HG03060 (cell line): ENCODE measurements around the gene HOXC6.

Experiments used
- ATAC-seq: cut with Tn5 transposase; IDR thresholded peaks from one replicate; pipeline ENCODE4 v1.9.1; 2021; ENCODE audit warnings: low read depth, moderate number of reproducible peaks; ENCODE audit not compliant: unreplicated experiment

Gene HOXC6

DNA sequence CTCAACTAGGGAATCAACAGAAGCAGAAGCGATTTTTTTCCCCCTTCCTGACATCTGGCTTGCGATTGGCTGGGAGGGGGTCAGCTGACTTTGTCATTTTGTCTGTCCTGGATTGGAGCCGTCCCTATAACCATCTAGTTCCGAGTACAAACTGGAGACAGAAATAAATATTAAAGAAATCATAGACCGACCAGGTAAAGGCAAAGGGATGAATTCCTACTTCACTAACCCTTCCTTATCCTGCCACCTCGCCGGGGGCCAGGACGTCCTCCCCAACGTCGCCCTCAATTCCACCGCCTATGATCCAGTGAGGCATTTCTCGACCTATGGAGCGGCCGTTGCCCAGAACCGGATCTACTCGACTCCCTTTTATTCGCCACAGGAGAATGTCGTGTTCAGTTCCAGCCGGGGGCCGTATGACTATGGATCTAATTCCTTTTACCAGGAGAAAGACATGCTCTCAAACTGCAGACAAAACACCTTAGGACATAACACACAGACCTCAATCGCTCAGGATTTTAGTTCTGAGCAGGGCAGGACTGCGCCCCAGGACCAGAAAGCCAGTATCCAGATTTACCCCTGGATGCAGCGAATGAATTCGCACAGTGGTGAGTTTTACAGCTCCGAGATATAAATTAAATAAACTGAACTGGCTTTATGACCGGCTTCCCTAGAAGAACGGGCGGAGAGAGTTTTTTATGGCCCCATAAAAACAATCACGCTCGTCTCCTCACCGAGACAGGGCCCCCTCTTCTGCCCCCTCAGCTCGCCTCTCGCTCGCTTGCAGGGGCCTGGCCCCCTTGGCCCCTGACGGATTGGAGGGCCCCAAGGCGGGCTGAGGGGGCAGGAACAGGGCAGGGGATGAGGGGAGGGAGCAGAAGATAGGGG lies at the start of gene HOXC6:
HOXC6 (plus strand) TSS at position 127 of the 888 bp plus-strand sequence; CDS start at position 209, 82 bp downstream.
- ATAC-seq = no peak

DNA sequence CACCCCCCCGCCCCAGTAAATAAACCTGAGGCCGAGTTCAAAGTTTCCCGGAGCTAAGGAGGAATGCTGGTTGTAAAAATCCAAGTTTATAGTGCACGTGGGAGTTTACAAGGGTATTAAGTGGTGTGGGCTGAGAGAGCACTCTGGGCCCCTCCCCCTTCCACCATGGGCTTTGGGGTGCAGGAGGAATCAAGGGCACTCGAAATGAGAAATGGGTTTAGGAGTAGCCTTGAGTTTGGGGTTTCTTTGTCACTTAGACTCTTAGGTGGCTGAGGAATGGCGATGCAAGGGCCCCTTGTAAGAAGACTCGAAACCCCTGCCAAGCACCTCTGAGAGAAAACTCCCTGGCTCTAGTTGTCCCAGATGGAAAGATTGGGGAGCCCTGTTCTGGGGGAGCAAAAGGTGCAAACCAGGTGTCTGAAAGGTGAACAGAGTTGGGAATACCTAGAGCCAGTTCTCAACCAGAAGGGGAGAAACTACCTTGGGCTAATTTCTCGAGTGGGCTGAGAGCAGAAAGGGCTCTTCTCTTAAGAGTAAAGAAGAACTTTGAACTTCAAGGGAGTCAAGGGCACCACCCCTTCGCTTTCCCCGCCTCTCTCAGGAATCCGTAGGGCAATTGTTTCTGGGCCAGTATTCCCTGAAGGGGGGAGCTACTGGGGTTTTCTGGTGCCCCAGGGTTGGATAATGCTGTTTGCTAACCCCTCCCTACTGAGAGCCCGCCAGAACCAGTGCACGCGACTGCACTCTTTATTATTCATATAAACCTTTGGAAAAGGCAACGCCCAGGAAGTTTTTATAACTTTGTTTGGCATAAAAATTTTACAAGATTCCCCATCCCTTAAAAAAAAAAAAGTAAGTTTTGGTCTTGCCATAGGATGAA lies 49.5 kb upstream of the HOXC6 start:
- no peak for ATAC-seq

DNA sequence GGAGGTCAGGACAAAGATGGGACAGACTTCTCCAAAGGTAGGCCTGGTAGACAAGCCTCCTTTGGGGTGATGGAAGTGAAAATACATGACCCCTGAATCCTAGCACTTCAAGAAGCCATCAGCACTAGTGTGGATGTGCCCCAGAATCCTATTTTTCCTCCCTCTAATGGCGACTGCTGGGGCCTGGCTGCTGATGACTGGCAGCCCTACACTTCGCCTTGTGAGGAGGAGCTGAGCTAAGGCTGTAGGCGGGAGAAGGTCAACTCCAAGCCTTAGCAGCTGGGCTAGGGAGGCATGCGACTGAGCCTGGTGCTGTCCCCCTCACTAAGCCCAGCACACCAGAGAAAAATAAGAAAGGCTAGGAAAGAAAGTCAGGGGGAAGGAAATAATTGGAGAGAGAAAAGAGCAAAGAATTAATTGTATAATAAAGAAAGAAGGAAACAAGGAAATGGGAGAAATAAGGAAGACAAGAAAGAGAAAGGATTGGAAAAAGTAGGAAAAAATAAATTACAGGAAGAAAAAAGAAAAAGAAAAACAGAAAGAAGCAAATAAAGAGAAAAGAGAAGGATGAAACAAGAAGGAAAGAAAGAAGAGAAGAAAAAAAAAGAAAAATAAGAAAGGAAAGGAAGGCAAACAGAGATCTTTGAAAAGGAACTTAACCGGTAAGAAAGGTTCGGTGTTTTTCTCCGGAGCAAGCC lies 48.0 kb upstream of the HOXC6 start:
- ATAC-seq = no peak

DNA sequence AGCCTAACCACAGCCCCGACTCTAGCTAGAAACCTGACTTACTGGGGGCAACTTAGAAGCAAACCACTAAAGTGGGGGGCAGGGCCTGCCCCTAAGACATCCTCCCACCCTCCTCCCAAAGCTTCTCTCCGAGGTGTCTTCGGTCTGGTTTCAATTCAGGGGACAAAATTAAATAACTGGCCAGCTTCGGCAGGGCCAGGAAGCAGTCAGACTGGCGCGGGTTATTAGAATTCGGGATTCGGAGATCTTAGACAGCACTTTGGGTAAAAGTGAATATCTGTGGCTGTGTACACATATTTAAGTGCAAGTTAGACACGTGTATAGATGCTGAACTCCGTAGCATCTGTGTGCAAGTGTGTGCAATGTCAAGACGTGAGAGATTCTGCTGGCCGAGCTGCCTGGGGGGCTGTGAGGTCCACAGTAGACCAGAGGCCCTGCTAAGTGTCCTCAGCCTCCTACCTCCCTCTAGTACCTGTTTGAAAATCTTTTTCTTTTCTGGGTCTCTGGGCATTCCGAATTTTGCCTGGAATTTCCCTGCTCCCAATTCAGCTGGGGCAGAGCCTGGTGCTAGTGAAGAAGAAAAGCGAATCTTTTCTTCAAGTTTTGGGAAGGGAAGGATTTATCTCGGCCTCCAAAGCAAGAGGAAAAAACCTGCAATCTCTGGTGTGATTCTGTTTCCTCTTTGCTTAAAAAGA lies 47.3 kb upstream of the HOXC6 start:
- no peak for ATAC-seq

- no peak for ATAC-seq
Observed at GRCh38 chr12:53981634-53982565, 46.3 kb upstream of the HOXC6 start.

DNA sequence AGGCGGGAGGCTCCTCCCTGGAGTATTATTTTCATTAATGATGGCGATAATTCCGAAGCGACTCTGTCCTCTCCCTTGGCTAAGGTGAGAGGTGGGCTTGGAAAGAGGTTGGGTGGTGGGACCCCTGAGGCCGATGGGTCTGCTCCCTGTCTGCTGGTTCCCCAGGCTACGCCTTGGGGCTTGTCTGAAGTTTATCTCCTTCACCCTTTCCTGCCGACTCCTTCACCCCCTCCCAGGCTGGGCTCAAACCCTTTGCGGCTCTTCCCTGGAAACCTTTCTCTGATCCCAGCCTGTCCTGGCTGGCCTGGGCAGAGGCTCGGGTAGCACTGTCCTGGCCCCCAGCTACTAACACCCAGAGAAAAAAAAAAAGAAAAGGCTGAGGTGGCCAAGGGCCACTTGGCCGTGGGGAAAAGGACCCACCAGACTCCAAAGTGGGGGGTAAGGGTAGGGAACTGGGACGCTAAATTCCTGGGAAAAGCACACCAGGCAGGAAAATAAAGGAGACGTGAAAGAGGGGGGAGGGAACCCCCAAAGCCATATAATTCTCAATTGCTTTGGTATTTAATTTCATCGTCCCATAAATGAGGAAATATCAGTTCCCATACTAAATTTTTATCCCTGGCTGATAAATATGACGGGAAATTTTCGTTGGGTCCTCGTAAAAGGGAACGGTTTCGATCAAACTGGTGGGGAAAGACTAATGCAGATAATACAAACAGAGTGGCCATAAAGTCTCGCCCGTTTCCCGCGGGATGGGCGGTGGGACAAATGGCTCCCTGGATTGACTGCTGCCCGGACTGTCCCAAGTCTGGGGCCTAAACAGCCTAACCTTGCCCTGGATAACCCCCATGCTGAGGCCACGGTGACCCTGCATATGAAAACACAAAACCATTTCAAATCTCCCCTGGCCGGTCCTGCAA lies 45.3 kb upstream of the HOXC6 start:
- ATAC-seq = no peak

GRCh38 chr12:53983568-53983949 lies 44.7 kb upstream of the HOXC6 start:
- ATAC-seq = no peak

GRCh38 chr12:53983950-53984572 lies 44.2 kb upstream of the HOXC6 start:
- ATAC-seq = no peak

GRCh38 chr12:53984901-53985691 lies 43.1 kb upstream of the HOXC6 start, which contains the start of gene HOXC10:
Gene HOXC10, plus strand, starts transcription at chr12:53985146. Its CDS starts 114 bp downstream, at chr12:53985260.
- ATAC-seq = no peak

DNA sequence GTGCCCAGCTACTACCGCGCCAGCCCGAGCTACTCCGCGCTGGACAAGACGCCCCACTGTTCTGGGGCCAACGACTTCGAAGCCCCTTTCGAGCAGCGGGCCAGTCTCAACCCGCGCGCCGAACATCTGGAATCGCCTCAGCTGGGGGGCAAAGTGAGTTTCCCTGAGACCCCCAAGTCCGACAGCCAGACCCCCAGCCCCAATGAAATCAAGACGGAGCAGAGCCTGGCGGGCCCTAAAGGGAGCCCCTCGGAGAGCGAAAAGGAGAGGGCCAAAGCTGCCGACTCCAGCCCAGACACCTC lies 42.6 kb upstream of the HOXC6 start:
- ATAC-seq = no peak

- ATAC-seq = no peak
Observed at GRCh38 chr12:53985994-53986685, 42.1 kb upstream of the HOXC6 start.

DNA sequence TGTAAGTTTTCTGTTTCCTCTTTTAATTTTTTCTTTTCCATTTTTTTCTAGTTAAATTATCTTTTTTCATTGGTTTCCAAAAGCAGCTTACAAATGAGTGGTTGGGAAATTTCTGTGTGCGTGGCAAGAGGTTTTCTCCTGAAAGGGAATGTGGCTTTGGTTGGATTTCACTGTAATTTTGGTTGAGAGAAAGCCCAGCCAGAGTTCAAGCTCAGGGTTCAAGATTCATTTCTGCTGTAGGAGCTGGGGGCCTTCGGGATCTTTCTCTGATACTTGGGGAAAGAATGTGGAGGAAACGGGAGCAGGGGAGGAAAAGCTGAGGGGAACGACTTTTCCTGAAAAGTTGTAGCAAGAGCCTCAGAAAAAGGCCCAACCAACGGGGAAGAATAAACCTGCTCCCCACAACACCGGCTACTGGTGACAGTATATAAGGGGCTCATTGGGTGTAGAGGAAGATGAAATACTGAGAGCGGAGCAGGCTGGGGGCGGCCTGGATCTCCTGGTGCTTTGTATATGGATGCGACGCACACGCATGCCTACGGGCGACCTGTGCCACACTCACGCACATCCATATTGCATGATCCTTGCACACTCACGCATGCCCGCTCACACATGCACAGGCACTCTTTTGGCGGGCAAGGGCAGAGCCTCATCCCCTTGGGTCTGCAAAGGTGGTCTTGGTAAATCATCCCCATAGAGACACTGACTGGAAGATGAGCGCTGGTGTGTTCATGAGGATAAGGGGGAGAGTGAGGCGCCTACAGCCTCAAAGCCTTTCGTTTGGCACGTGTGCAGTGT lies 41.4 kb upstream of the HOXC6 start:
- ATAC-seq = no peak

GRCh38 chr12:53987787-53988230 lies 40.4 kb upstream of the HOXC6 start:
- no peak for ATAC-seq

DNA sequence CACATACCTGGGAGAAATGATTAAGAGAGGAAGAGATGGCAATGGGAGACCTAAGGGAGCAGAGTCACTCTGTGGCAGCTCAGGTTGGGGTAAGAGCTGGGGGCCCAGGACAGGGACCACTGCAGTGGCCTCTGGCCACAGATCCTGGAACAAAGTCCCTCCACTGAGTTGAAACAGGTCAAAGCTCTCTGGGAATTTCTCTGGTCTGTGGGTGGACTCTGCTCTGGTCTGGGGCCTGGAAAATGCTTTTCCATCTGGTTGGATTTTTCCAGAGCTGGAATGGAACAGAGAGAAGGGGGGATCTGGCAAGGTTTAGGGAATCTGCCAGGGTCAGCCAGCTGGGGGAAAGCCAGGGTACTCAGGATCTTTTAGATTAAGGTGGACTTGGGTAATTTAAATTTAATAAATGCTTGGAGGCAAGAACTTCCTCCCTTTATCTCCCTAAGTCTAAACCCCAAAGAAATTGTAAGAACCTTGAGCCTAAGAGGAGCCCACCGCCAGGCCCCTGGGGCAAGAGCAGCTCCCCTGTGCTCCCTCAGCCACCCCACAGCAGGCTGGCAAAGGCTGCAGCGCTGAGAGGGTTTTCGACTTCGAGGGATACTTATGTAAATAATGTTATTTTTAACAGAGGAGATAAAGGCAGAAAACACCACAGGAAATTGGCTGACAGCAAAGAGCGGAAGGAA lies 39.6 kb upstream of the HOXC6 start:
- ATAC-seq = no peak
